Measurements from ENCODE around the gene S100A11.

The S100A11 gene

DNA sequence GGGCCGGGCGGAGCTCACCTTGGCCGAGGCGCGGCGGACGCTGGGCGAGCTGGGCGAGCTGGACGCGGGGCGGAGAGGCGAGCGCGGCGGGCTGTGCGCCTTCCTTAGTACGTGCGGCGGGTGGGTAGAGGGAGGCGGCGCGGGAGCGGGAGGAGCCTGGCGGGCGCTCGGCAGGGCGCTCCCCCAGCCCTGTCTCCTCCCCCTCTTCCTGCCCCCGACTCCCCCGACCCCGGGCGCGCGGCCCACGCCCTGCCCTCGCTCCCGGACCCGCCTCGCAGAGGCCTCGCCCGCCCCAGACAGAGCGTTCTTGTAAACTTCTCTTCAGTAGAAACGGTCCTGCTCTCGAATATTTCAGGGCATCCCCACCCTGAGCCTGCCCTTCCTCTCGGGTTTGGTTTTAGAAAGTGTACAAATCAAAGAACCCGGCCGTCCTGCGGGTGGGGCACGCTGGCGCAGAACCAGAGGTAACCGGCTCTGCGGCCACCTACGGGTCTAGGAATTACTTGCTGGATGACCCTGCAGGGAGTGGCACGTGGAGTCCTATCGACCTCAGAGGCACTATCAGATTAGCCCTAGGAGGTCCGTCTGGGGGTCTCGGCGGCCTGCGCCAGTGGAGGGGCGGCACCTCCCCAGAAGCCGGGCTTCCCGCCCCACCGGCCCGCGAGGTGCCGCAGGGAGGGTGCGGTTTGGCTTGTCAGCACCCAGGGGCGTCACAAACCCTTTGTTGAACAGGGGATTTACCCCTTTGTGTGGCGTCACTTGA lies 42.9 kb downstream of the S100A11 start, which contains the start of gene S100A10:
Gene S100A10 (minus strand): TSS at position 126 of the 763 bp plus-strand sequence. CDS start 7,629 bp downstream, outside the sequence.
- DNase-seq (ENCODE audit: extremely low read depth, low read depth), result peak; percentile 70
- TF ChIP-seq CTCF (IDR thresholded peaks at IDR 0.05; ENCODE audit: low read depth, low read length), result no peak

- TF ChIP-seq CTCF (IDR thresholded peaks at IDR 0.05; ENCODE audit: low read depth, low read length), result no peak
- no peak for DNase-seq (ENCODE audit: extremely low read depth, low read depth)
These were observed 43.6 kb downstream of the S100A11 start for GRCh38 chr1:151993084-151993733.

DNA sequence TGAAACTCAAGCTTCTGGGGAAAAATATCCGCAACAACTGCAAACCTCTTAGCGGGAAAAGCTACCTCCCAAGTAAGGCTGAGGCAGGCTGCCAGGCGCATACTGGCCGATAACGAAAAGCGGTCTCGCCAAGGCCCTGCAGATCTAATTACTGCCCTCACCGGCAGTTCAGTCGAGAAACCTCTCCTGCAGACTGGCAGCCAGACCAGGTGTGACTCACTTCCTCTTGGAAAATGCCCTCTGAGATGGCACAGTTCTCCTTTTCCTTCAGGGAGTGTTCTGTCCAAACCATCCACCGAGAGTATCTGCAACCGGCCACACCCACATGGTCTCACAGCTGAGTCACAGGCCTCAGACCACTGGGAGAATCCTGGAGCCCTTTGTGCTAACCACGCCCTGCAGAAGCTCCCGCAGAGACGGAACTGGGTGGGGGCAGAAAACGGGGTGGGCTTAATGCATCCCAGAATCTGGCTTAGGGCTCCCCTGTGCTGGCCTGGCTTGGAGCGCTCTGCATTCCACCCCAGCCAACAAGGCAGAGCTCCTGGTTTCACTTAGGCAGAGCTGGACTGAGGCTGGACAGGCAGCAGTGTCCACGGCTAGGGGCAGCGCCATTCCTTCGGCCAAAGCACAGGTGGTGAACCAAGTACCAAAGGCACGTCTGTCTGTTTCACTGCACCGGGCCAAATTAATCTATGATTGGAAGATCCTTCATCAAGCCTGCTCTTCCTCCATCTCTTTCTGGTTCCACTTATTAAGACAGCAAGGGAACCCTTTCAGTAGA lies 44.3 kb downstream of the S100A11 start:
- DNase-seq (ENCODE audit: extremely low read depth, low read depth), result peak; percentile 87
- no peak for TF ChIP-seq CTCF (IDR thresholded peaks at IDR 0.05; ENCODE audit: low read depth, low read length)

DNA sequence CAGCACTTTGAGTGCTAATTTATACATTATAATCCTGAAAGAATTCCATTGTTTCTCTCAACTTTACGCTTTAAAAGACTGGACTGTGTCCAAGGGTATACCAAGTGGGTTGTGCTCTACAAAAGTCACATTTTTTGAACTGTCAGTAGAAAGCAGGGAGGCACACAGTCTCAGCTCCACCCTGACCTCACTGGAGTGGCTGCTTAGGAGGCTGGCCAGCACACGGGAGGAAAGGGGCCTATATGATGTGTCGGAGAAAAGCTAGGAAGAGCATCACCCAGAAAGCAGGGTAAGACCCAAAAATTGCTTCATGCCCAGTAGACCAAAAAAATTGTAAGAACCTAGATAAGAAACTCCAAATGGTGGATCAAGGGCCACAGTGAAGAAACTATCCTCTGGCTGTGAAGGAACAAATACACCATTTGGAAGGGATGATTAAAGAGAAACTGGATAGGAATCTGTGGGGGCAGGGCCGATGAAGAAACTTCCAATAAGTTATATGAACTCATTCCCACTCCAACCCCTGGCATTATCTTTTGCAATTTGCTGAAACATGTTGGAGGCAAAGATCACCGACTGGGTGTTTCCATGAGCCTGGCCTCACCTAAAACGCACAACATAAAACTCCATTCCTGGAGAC lies 45.0 kb downstream of the S100A11 start:
- TF ChIP-seq CTCF (IDR thresholded peaks at IDR 0.05; ENCODE audit: low read depth, low read length), result no peak
- DNase-seq (ENCODE audit: extremely low read depth, low read depth), result no peak

DNA sequence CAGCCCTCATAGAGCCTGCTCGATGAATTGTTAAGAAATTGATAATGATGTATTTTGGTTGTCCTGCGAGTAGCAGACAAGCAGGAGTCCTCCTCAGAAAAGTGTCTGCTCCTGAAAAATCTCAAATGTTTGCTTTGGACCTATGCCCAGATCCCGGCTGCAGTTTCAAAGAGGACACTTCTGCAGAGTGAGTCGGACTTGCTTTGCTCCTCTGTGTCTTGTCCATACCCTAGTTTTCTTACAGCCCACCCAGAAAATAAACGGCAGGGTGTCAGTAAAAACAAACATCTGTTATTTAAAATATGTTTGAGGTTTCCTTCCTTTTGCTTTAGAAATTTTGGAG lies 46.0 kb downstream of the S100A11 start:
- DNase-seq (ENCODE audit: extremely low read depth, low read depth), result no peak

More for the DNA sequence above, 46.0 kb downstream of the S100A11 start:
- TF ChIP-seq CTCF (IDR thresholded peaks at IDR 0.05; ENCODE audit: low read depth, low read length), result no peak
